H1 (cell line): ENCODE measurements around the gene LIPT2. TPM values are rescaled to one million over a fixed set of nuclear protein-coding genes. Genes with fewer than 3 reads are reported as not detected.

Source experiments
- CTCF ChIA-PET: fragments of 300-600 bp; sonication (Branson Sonifier 250); formaldehyde crosslinking; loops from one replicate; lab custom pipeline; 2021; ENCODE audit not compliant: partially characterized antibody; lab: Charles Lee
- POLR2A ChIA-PET: fragments of 300-600 bp; sonication (Branson Sonifier 250); formaldehyde crosslinking; loops from one replicate; lab custom pipeline; 2021; ENCODE audit warnings: inconsistent platforms; ENCODE audit not compliant: partially characterized antibody; lab: Charles Lee
- DNase-seq, 2 experiments: peaks; one replicate each; pipeline versions ENCODE4 v3.0.0 to v3.0.0-alpha.2; 2010 to 2022; ENCODE audit warnings: low spot score in 2 of 2, low read depth in 1 of 2, mixed read lengths in 1 of 2
- FAIRE-seq: peaks from 2 replicates; lab custom pipeline; 2011; peaks lifted over from hg19 to GRCh38; lab: Jason Lieb, UNC
- H2AFZ ChIP-seq: 2 replicates; pipeline ENCODE4 v1.8.1; 2012; ENCODE audit warnings: low read length, inconsistent platforms
- H2AK5ac ChIP-seq: 2 replicates; pipeline ENCODE4 v1.6.1; 2013; ENCODE audit warnings: low read depth, low read length
- H2BK120ac ChIP-seq: replicated peaks from 2 replicates; pipeline ENCODE3; 2013; ENCODE audit warnings: low read depth, low read length, inconsistent platforms
- H2BK12ac ChIP-seq: 2 replicates; pipeline ENCODE4 v1.6.1; 2013; ENCODE audit warnings: low read depth, low read length
- H2BK15ac ChIP-seq: 2 replicates; pipeline ENCODE4 v1.6.1; 2013; ENCODE audit warnings: low read length
- H2BK20ac ChIP-seq: 2 replicates; pipeline ENCODE4 v1.6.1; 2013; ENCODE audit warnings: low read length
- H2BK5ac ChIP-seq: 2 replicates; pipeline ENCODE4 v1.6.1; 2013; ENCODE audit warnings: low read depth, low read length
- H3K14ac ChIP-seq: 2 replicates; pipeline ENCODE4 v1.6.1; 2013; ENCODE audit warnings: inconsistent platforms; ENCODE audit not compliant: insufficient read length
- H3K18ac ChIP-seq: 2 replicates; pipeline ENCODE4 v1.6.1; 2013; ENCODE audit warnings: low read length; ENCODE audit errors: extremely low read depth
- H3K23ac ChIP-seq: 2 replicates; pipeline ENCODE4 v1.6.1; 2013; ENCODE audit warnings: inconsistent platforms; ENCODE audit not compliant: insufficient read length
- H3K23me2 ChIP-seq: 2 replicates; pipeline ENCODE4 v1.6.1; 2013; ENCODE audit warnings: low read depth, low read length
- H3K27ac ChIP-seq: 2 replicates; pipeline ENCODE4 v1.6.1; 2011; ENCODE audit warnings: low read depth, low read length, inconsistent platforms
- H3K27me3 ChIP-seq, 4 experiments: replicated peaks in 1 of 4; 1 replicate in 1 of 4; 2 replicates in 3 of 4; pipeline versions ENCODE4 v1.6.1 to v1.8.1; 2011 to 2013; ENCODE audit warnings: low read length in 3 of 4, mild to moderate bottlenecking in 3 of 4, inconsistent platforms in 2 of 4, mixed read lengths in 2 of 4, moderate library complexity in 1 of 4; ENCODE audit not compliant: control insufficient read depth in 3 of 4, insufficient read depth in 3 of 4; ENCODE audit errors: extremely low read depth in 1 of 4
- H3K36me3 ChIP-seq, 4 experiments: 2 replicates each; pipeline versions ENCODE4 v1.6.1 to v1.8.1; 2011 to 2013; ENCODE audit warnings: mild to moderate bottlenecking in 4 of 4, low read length in 3 of 4, moderate library complexity in 2 of 4, control low read depth in 1 of 4, inconsistent platforms in 1 of 4; ENCODE audit not compliant: insufficient read depth in 4 of 4, control insufficient read depth in 2 of 4
- H3K4ac ChIP-seq: replicated peaks from 2 replicates; pipeline ENCODE3; 2013; ENCODE audit warnings: low read length, low read depth, mixed read lengths, inconsistent platforms; ENCODE audit not compliant: insufficient read length
- H3K4me1 ChIP-seq, 4 experiments: replicated peaks in 1 of 4; 1 replicate in 1 of 4; 2 replicates in 3 of 4; pipeline versions ENCODE4 v1.6.1 to v1.8.1; 2011 to 2013; ENCODE audit warnings: low read length in 3 of 4, inconsistent platforms in 2 of 4, mixed read lengths in 1 of 4; ENCODE audit not compliant: insufficient read depth in 4 of 4, control insufficient read depth in 3 of 4
- H3K4me2 ChIP-seq, 2 experiments: 2 replicates each; pipeline versions ENCODE4 v1.6.1 to v1.8.1; 2011 to 2013; ENCODE audit warnings: low read depth in 2 of 2, low read length in 2 of 2, control low read depth in 1 of 2, inconsistent platforms in 1 of 2, mild to moderate bottlenecking in 1 of 2; ENCODE audit not compliant: insufficient read depth in 1 of 2
- H3K4me3 ChIP-seq, 4 experiments: fragments of 200-600, 300-600 bp in 1 of 4; sonication (generic), shearing (Covaris generic), sonication (Bioruptor Twin) in 1 of 4; 2 replicates each; pipeline versions ENCODE4 v1.5.1 to v1.8.1; 2011 to 2016; ENCODE audit warnings: low read length in 4 of 4, low read depth in 3 of 4, control low read depth in 2 of 4, inconsistent platforms in 2 of 4, mild to moderate bottlenecking in 2 of 4, mixed read lengths in 1 of 4, moderate library complexity in 1 of 4; ENCODE audit not compliant: insufficient read depth in 2 of 4; ENCODE audit errors: extremely low read depth in 1 of 4
- H3K56ac ChIP-seq: replicated peaks from 2 replicates; pipeline ENCODE3; 2013; ENCODE audit warnings: low read depth, mild to moderate bottlenecking, mixed read lengths, low read length, inconsistent platforms; ENCODE audit not compliant: insufficient read length
- H3K79me1 ChIP-seq: 2 replicates; pipeline ENCODE4 v1.6.1; 2013; ENCODE audit warnings: low read depth, low read length, control low read depth
- H3K79me2 ChIP-seq, 2 experiments: 2 replicates each; pipeline versions ENCODE4 v1.6.1 to v1.8.1; 2012 to 2013; ENCODE audit warnings: low read length in 2 of 2, mild to moderate bottlenecking in 2 of 2, inconsistent platforms in 1 of 2; ENCODE audit not compliant: insufficient read depth in 2 of 2, control insufficient read depth in 1 of 2
- H3K9ac ChIP-seq, 4 experiments: replicated peaks in 1 of 4; 1 replicate in 1 of 4; 2 replicates in 3 of 4; pipeline versions ENCODE4 v1.6.1 to v1.8.1; 2011 to 2013; ENCODE audit warnings: low read depth in 3 of 4, low read length in 3 of 4, control low read depth in 2 of 4, mild to moderate bottlenecking in 2 of 4, moderate library complexity in 2 of 4, inconsistent platforms in 1 of 4; ENCODE audit errors: extremely low read depth in 1 of 4
- H3K9me3 ChIP-seq, 2 experiments: 2 replicates each; pipeline versions ENCODE4 v1.6.1 to v1.8.1; 2012 to 2013; ENCODE audit warnings: mild to moderate bottlenecking in 2 of 2, moderate library complexity in 2 of 2, control low read depth in 1 of 2, inconsistent platforms in 1 of 2, low read depth in 1 of 2, low read length in 1 of 2, mixed read lengths in 1 of 2; ENCODE audit not compliant: insufficient read depth in 2 of 2
- H4K20me1 ChIP-seq, 2 experiments: replicated peaks in 1 of 2; 2 replicates each; pipeline versions ENCODE3 to v1.8.1; 2011 to 2013; ENCODE audit warnings: inconsistent platforms in 2 of 2, low read length in 2 of 2, mild to moderate bottlenecking in 1 of 2; ENCODE audit not compliant: insufficient read depth in 2 of 2, control insufficient read depth in 1 of 2
- H4K5ac ChIP-seq: 2 replicates; pipeline ENCODE4 v1.6.1; 2013; ENCODE audit warnings: low read length, low read depth, mixed read lengths, inconsistent platforms; ENCODE audit not compliant: insufficient read length
- H4K8ac ChIP-seq: 2 replicates; pipeline ENCODE4 v1.8.0; 2013; ENCODE audit warnings: mild to moderate bottlenecking, moderate library complexity, low read length, inconsistent platforms; ENCODE audit not compliant: insufficient read depth; ENCODE audit errors: extremely low read depth
- H4K91ac ChIP-seq: replicated peaks from 2 replicates; pipeline ENCODE3; 2013; ENCODE audit warnings: low read length, mixed read lengths, inconsistent platforms; ENCODE audit not compliant: insufficient read length
- BACH1 ChIP-seq: IDR thresholded peaks from 2 replicates; pipeline ENCODE4 v1.6.1; 2012; ENCODE audit warnings: low read length, improper control_type of control experiment
- BRCA1 ChIP-seq: IDR thresholded peaks from 2 replicates; pipeline ENCODE4 v1.6.1; 2012; ENCODE audit warnings: low read depth, low read length, improper control_type of control experiment
- EGR1 ChIP-seq: IDR thresholded peaks from 2 replicates; pipeline ENCODE4 v1.6.1; 2011; ENCODE audit warnings: low read depth, low read length, borderline replicate concordance
- JUN ChIP-seq: IDR thresholded peaks from 2 replicates; pipeline ENCODE4 v1.6.1; 2011; ENCODE audit warnings: low read depth, mild to moderate bottlenecking, improper control_type of control experiment, low read length
- POLR2AphosphoS5 ChIP-seq: IDR thresholded peaks from 2 replicates; pipeline ENCODE4 v1.6.1; 2011; ENCODE audit warnings: low read depth, low read length
- RFX5 ChIP-seq: IDR thresholded peaks from 2 replicates; pipeline ENCODE4 v1.6.1; 2011; ENCODE audit warnings: low read depth, low read length, improper control_type of control experiment, borderline replicate concordance
- SP1 ChIP-seq: IDR thresholded peaks from 2 replicates; pipeline ENCODE4 v1.6.1; 2011; ENCODE audit warnings: low read depth, low read length
- SP2 ChIP-seq: IDR thresholded peaks from 2 replicates; pipeline ENCODE4 v1.6.1; 2012; ENCODE audit warnings: mild to moderate bottlenecking, low read length, inconsistent platforms
- USF2 ChIP-seq: IDR thresholded peaks from 2 replicates; pipeline ENCODE4 v1.6.1; 2011; ENCODE audit warnings: low read length, improper control_type of control experiment
- WGBS, 2 experiments: shearing (Covaris generic) in 1 of 2; methylation state at CpG; one replicate each; pipeline versions ENCODE4 v1.1.6 to v1.1.7; 2013 to 2015; ENCODE audit warnings: low lambda C conversion rate in 2 of 2, mixed read lengths in 2 of 2, inconsistent platforms in 1 of 2, low coverage in 1 of 2, missing lambda C conversion rate in 1 of 2; ENCODE audit not compliant: insufficient replicate concordance in 2 of 2, insufficient coverage in 1 of 2, insufficient read length in 1 of 2; ENCODE audit errors: extremely low coverage in 1 of 2, missing lambda C conversion rate in 1 of 2; 5-methylcytosine and 5-hydroxymethylcytosine counted together
- polyA plus RNA-seq, 7 experiments: library from polyadenylated mRNA; depleted of rRNA in 3 of 7; stranded (reverse) in 5 of 7; unstranded in 2 of 7; fragments of >200 nt in 5 of 7; fragments of 200-250 nt in 2 of 7; gene quantifications; 1 replicate in 5 of 7; 2 replicates in 1 of 7; 4 replicates in 1 of 7; pipeline versions ENCODE4 v1.2.1 to v1.2.3, GENCODE V29; 2011 to 2013; ENCODE audit warnings: missing spikeins in 2 of 7, mixed read lengths in 2 of 7
- total RNA-seq: library from RNA; stranded (reverse); fragmentation: NEBNext Ultra II Directional; extraction: Animal tissue kit (Norgen Biotek cat#: 25700); gene quantifications from 2 replicates; pipeline ENCODE4 v1.2.1, GENCODE V29; 2021
- TF ChIP-seq, protein P1 (sequence below): IDR thresholded peaks from 2 replicates; pipeline ENCODE4 v1.6.1; 2012; ENCODE audit warnings: inconsistent platforms

Gene LIPT2
- total and polyA plus RNA-seq, 2 of the 8 experiments (the other 6 are each of a cell fraction or from before 2014, with no cell fraction given): 6.4 to 16.7 TPM

DNA sequence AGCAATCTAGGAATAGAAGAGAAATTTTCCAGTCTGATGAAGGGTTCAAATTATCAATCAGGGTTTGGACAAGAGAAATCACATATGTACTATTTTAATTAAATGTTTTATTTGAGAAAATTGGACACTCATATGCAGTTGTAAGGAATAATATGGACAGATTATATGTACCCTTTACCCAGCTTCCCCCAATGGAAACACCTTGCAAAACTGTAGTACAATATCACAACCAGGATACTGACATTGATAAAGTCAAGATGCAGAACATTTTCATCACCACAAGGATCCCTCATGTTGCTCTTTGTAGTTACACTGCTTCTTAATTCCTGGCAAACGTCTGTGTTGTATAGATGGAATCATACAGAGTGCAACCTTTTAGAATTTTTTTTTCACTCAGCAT is 1.4 kb upstream of the LIPT2 start:
- H3K56ac ChIP-seq: no peak overlapping the region
- no peak for TF ChIP-seq POLR2AphosphoS5
- no peak for TF ChIP-seq BACH1
- TF ChIP-seq, protein P1, sequence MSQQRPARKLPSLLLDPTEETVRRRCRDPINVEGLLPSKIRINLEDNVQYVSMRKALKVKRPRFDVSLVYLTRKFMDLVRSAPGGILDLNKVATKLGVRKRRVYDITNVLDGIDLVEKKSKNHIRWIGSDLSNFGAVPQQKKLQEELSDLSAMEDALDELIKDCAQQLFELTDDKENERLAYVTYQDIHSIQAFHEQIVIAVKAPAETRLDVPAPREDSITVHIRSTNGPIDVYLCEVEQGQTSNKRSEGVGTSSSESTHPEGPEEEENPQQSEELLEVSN: no peak
- TF ChIP-seq SP1: no peak
- no peak for TF ChIP-seq EGR1
- no peak for TF ChIP-seq JUN
- TF ChIP-seq USF2: no peak
- no peak for TF ChIP-seq SP2
- no peak for TF ChIP-seq BRCA1
- no peak for TF ChIP-seq RFX5
- FAIRE-seq (no peak), DNase-seq (no peak)
- no peak overlapping the region for H3K4me3 ChIP-seq
- no peak overlapping the region for H2BK20ac ChIP-seq
- H2BK12ac ChIP-seq: no peak overlapping the region
- H3K14ac ChIP-seq: no peak overlapping the region
- peaks cover 0 to 2% of the 10 kb centered on the region in 2 experiments; a peak in 1 of 4 replicates for H3K9me3 ChIP-seq
- no peaks in the 10 kb centered on the region for H3K36me3 ChIP-seq
- H4K5ac ChIP-seq: no peak overlapping the region
- no peaks in the 10 kb centered on the region for H3K79me1 ChIP-seq
- H3K9ac ChIP-seq: no peak overlapping the region
- no peak overlapping the region for H2BK5ac ChIP-seq
- no peak overlapping the region for H3K27ac ChIP-seq
- H3K4me1 ChIP-seq: peaks cover 0 to 7% (median 4%) of the 10 kb centered on the region in 4 experiments; a peak in 4 of 7 replicates
- H3K23ac ChIP-seq: no peak overlapping the region
- H3K79me2 ChIP-seq: no peaks in the 10 kb centered on the region
- ChIA-PET CTCF (interaction anchor here (1.4 to 3.3 kb wide), 3 partner anchors 7 to 75 kb away, joined by 5 to 24 read pairs (median 13); no protein-coding TSS in a partner anchor), POLR2A (interaction anchor here (0.8 to 2.5 kb wide), 3 partner anchors 10 to 324 kb away, joined by 3 to 14 read pairs (median 4); partner anchors contain the start of genes C2CD3 and PPME1)
- no peaks in the 10 kb centered on the region for H3K27me3 ChIP-seq
- H4K20me1 ChIP-seq: no peaks in the 10 kb centered on the region
- no peak overlapping the region for H2BK120ac ChIP-seq
- no peak overlapping the region for H4K8ac ChIP-seq
- no peak overlapping the region for H3K4ac ChIP-seq
- no peak overlapping the region for H3K18ac ChIP-seq
- no peak overlapping the region; a peak in 1 of 4 replicates for H3K4me2 ChIP-seq
- H4K91ac ChIP-seq: no peak overlapping the region
- H3K23me2 ChIP-seq: peaks cover 9% of the 10 kb centered on the region; the same call in 1 of the 2 replicates
- no peak overlapping the region for H2AFZ ChIP-seq
- 91% methylated on average over 1 of the region's 1 CpG; no CpG with 5 or more reads in 1 of the 2 experiments for WGBS, 2 experiments
- no peak overlapping the region for H2BK15ac ChIP-seq
- no peak overlapping the region for H2AK5ac ChIP-seq
